Peyer's patch (tissue), 4 donors: Measurements from ENCODE around the gene USP10. TPM values are rescaled to one million over a fixed set of nuclear protein-coding genes. Genes with fewer than 3 reads are reported as not detected.

ENCODE experiments used
- DNase-seq, 3 donors: peaks; one replicate each; pipeline ENCODE4 v3.0.0-alpha.2; 2017 to 2019
- H3K27ac ChIP-seq, 4 donors: fragments of 200-600 bp; sonication (generic); one replicate each; pipeline ENCODE4 v1.5.1; 2016 to 2019
- H3K27me3 ChIP-seq, 2 donors: fragments of 200-600 bp; sonication (generic); one replicate each; pipeline ENCODE4 v1.5.1; 2019
- H3K36me3 ChIP-seq, 3 donors: fragments of 200-600 bp; sonication (generic); one replicate each; pipeline ENCODE4 v1.5.1; 2016 to 2019
- H3K4me1 ChIP-seq, 4 donors: fragments of 200-600 bp; sonication (generic); one replicate each; pipeline ENCODE4 v1.5.1; 2016 to 2019
- H3K4me3 ChIP-seq, 4 donors: fragments of 200-600 bp; sonication (generic); 1 replicate in 3 of 4; 2 replicates in 1 of 4; pipeline ENCODE4 v1.5.1; 2016 to 2019; ENCODE audit warnings: mild to moderate bottlenecking in 1 of 4
- H3K9me3 ChIP-seq, 4 donors: fragments of 200-600 bp; sonication (generic); one replicate each; pipeline ENCODE4 v1.5.1; 2016 to 2019; ENCODE audit warnings: mild to moderate bottlenecking in 1 of 4
- POLR2A ChIP-seq, 2 donors: fragments of 450-650 bp; IDR thresholded peaks; one replicate each; pipeline ENCODE4 v1.5.1; 2017; ENCODE audit warnings: antibody characterized with exemption in 2 of 2, mild to moderate bottlenecking in 2 of 2, moderate library complexity in 2 of 2
- total RNA-seq, 4 donors: library from RNA; depleted of rRNA; stranded (reverse); fragments of >200 nt; gene quantifications; one replicate each; pipeline ENCODE4 v1.1.0, GENCODE V29; 2016
- TF ChIP-seq, protein P1 (sequence below), 6 experiments: fragments of 450-650 bp in 4 of 6; fragments of 200-600 bp in 2 of 6; sonication (generic) in 1 of 6; IDR thresholded peaks; one replicate each; pipeline ENCODE4 v1.5.1; 2017 to 2019; ENCODE audit warnings: antibody characterized with exemption in 6 of 6, mild to moderate bottlenecking in 3 of 6, moderate library complexity in 1 of 6

USP10 gene
- total RNA-seq, 4 donors from 2014 or later: 48.0 to 85.5 (median 59.9) TPM

DNA sequence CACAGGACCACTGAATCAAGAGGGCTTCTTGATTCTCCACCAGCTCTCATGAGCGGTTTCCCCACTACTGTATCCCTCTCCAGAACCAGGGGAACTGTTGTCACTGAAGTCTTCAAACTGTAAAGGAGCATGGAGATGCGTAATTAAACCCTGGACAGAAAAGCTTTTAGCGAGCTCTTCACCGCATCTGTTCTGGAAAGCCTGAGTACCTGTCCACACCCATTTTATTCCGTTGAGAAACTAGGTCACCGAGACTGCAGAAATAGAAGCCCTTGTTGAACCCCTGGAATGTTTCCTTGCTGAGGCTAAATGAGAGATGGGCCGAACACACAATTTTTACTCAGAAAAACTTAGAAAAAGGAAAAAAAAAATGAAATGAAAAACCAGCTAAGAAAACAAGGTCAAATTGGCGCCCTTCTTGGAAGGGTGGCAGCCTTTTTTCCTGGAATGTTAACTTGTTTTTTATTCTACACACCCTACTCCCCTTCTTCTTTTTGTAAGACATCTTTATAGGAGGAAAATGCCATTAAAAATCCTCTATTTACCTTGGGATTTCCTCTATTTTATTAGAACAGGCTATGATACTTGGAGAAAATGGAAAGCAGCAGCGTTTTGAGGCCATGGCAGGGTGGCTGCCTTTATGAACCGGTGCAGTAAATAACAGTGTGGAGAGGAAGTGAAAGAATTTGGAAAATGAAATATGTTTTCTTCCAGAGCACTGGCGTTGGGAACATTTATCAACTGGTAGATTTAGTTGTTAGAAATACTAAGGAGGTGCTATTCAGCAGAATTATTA is 67.4 kb downstream of the USP10 start:
- H3K4me1 ChIP-seq: no peaks in the 10 kb centered on the region
- H3K4me3 ChIP-seq: no peak overlapping the region
- no peak for TF ChIP-seq POLR2A (IDR thresholded peaks at IDR 0.05)
- TF ChIP-seq, protein P1, sequence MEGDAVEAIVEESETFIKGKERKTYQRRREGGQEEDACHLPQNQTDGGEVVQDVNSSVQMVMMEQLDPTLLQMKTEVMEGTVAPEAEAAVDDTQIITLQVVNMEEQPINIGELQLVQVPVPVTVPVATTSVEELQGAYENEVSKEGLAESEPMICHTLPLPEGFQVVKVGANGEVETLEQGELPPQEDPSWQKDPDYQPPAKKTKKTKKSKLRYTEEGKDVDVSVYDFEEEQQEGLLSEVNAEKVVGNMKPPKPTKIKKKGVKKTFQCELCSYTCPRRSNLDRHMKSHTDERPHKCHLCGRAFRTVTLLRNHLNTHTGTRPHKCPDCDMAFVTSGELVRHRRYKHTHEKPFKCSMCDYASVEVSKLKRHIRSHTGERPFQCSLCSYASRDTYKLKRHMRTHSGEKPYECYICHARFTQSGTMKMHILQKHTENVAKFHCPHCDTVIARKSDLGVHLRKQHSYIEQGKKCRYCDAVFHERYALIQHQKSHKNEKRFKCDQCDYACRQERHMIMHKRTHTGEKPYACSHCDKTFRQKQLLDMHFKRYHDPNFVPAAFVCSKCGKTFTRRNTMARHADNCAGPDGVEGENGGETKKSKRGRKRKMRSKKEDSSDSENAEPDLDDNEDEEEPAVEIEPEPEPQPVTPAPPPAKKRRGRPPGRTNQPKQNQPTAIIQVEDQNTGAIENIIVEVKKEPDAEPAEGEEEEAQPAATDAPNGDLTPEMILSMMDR (IDR thresholded peaks at IDR 0.05): no peak
- H3K27ac ChIP-seq: no peak overlapping the region
- H3K27me3 ChIP-seq: no peaks in the 10 kb centered on the region
- H3K9me3 ChIP-seq: no peaks in the 10 kb centered on the region
- peaks cover 0 to 79% (median 0%) of the 10 kb centered on the region in 3 donors for H3K36me3 ChIP-seq
- peak in 1 of 3 donors; percentile 2 for DNase-seq

DNA sequence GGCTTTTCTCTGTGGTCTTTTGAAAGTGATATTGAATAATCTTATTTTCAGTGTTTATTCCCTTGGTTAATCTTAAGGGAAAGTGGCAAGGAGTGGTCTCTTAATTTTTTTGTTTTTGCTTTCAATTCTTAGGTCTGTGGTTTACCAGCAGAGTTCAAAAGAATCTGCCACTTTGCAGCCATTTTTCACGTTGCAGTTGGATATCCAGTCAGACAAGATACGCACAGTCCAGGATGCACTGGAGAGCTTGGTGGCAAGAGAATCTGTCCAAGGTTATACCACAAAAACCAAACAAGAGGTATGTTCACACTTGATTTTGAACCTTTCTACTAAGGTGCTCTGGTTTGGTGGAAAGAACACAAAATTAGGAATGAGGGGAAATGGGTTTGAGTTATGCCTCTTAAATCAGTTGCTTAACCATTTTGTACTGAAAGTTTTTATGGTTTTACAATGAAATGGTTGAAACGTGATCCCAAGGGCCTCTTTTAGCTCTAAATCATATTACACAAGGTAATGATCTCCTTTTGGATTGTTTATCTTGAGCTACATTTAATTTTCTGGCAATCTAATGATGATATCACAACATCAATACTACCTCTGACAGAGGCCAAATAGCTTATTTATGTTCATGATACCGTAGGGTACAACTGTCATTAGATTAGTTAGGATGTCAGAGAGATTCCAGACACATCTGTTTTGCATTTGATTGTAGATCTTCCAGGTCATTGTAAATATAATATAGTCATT is 68.4 kb downstream of the USP10 start:
- Histone ChIP-seq H3K27me3 (no peaks in the 10 kb centered on the region), H3K9me3 (no peaks in the 10 kb centered on the region), H3K4me3 (no peak overlapping the region), H3K36me3 (peaks cover 0 to 82% (median 0%) of the 10 kb centered on the region in 3 donors), H3K4me1 (no peaks in the 10 kb centered on the region), H3K27ac (no peak overlapping the region)
- DNase-seq: no peak
- TF ChIP-seq, protein P1 (IDR thresholded peaks at IDR 0.05): no peak
- no peak for TF ChIP-seq POLR2A (IDR thresholded peaks at IDR 0.05)

DNA sequence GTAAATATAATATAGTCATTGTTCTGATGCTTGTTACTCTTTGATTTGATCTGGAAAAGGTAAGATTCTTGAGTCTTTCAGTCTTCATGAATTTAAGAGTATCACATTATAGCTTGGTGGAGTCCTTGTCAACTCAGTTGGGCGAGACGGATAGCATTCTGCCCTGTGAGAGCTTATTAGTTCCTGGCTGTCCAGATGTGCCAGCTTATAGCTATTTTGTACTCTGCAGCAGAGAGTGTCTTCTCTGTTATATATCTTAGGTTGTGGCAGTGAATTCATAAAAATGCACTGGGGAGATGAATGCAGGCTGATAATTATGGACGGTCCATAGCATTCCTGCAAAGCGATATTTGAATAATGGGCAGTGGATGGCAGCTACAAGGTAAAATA is 69.0 kb downstream of the USP10 start:
- peak in 1 of 3 donors; percentile 2 for DNase-seq
- no peak overlapping the region for H3K27ac ChIP-seq
- no peak overlapping the region for H3K4me3 ChIP-seq
- H3K36me3 ChIP-seq: peaks cover 0 to 82% (median 0%) of the 10 kb centered on the region in 3 donors
- H3K4me1 ChIP-seq: no peaks in the 10 kb centered on the region
- no peaks in the 10 kb centered on the region for H3K27me3 ChIP-seq
- H3K9me3 ChIP-seq: no peaks in the 10 kb centered on the region
- TF ChIP-seq, protein P1 (IDR thresholded peaks at IDR 0.05): no peak
- no peak for TF ChIP-seq POLR2A (IDR thresholded peaks at IDR 0.05)

DNA sequence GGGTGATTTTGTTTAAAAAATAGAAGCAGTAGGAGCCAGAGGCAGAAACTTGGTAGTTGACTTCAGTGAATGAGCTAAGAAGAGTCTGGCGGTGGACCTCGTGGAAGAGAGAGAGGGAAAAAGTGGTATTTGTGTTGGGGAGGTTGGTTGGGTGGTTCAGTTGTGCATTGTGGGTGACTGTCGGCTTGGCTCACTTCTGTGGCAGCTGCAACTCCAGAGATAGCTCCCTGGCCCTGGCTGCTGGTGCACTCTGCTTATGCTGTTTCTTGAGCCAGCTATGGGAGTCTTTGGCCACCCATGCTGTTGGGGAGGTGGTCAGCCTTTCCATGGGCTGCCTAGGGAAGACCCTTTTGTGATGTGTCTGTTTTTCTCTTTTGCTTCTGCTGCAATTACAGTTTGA is 69.6 kb downstream of the USP10 start:
- no peak overlapping the region for H3K27ac ChIP-seq
- H3K9me3 ChIP-seq: no peaks in the 10 kb centered on the region
- no peaks in the 10 kb centered on the region for H3K4me1 ChIP-seq
- no peak for TF ChIP-seq POLR2A (IDR thresholded peaks at IDR 0.05)
- TF ChIP-seq, protein P1 (IDR thresholded peaks at IDR 0.05): no peak
- H3K27me3 ChIP-seq: no peaks in the 10 kb centered on the region
- no peak overlapping the region for H3K4me3 ChIP-seq
- no peak for DNase-seq
- H3K36me3 ChIP-seq: peaks cover 0 to 82% (median 0%) of the 10 kb centered on the region in 3 donors

DNA sequence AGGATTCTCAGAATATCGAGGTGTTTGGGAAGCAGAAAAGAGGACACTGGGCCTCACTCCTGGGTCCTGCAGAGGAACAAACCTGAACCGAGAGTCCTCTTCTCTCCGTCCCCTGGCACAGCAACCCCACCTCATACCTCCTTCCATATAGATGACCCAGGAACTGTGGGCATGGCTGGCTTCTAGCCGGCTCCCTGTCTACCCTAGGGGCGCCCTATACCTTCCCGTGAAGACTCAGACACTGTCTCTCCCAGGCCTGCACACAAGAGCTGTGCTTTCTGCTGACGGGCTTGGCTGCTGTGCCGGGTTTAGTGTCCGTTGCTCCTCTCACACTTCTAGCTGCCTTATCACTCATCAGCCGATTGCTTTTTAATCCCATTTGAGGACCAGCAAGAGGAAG is 73.5 kb downstream of the USP10 start:
- Histone ChIP-seq H3K9me3 (no peaks in the 10 kb centered on the region), H3K36me3 (peaks cover 0 to 90% (median 0%) of the 10 kb centered on the region in 3 donors), H3K4me3 (no peak overlapping the region), H3K27me3 (no peaks in the 10 kb centered on the region), H3K4me1 (no peaks in the 10 kb centered on the region), H3K27ac (no peak overlapping the region)
- TF ChIP-seq, protein P1 (IDR thresholded peaks at IDR 0.05): no peak
- no peak for TF ChIP-seq POLR2A (IDR thresholded peaks at IDR 0.05)
- no peak for DNase-seq
